ENCODE results near the gene PRB3. TPM values are rescaled to one million over a fixed set of nuclear protein-coding genes. Genes with fewer than 3 reads are reported as not detected.

The PRB3 gene
- total RNA-seq, 1 experiment from 2014 or later, result not detected

DNA sequence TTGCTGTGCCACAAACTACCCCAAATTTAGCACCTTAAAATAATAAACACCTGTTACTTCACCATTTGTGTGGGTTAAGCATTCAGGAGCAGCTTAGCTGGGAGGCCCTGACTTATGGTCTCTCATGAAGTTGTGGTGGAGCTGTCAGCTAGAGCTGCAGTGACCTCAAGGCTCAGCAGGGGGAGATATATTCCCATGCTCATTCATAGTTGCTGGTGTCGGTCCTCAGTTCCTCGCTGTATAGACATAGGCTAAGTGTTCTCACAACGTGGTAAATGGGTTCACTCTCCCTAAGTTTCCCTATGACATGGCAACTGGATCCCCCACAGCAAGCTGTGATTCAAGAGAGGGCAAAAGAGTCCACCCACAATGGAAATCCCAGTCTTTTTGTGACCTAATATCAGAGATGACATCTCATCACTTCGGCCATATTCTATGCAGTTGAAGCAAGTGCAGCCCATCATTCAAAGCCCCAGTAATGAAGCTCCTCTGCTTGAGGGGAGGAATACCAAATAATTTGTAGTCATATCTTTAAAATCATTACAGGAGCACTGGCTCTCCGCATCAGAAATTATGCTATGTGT lies 41.1 kb downstream of the PRB3 start:
- no peaks in the 10 kb centered on the region for H3K9me2 ChIP-seq (ENCODE audit: insufficient read depth)
- H4K20me1 ChIP-seq (ENCODE audit: insufficient read depth), result no peaks in the 10 kb centered on the region
- no peak overlapping the region for H3K4me2 ChIP-seq (ENCODE audit: low read length)
- peak; percentile 100 for ATAC-seq
- no peaks in the 10 kb centered on the region for H3K79me2 ChIP-seq (ENCODE audit: insufficient read depth, low read length)
- no peak overlapping the region for H3K27ac ChIP-seq (ENCODE audit: low read depth, low read length)
- BruUV-seq (replicated peaks), result no TSS peak
- H3K4me1 ChIP-seq (ENCODE audit: control insufficient read depth in 1 of 2, insufficient read depth in 2 of 2, low read length in 2 of 2), result no peaks in the 10 kb centered on the region
- no peak overlapping the region for H3K4me3 ChIP-seq (replicated peaks in 1 of 2; ENCODE audit: low read depth in 1 of 2, low read length in 2 of 2)
- intact Hi-C loops (cut with micrococcal nuclease), result loop anchor here (1.0 kb wide), 1 partner anchor 258 kb away; no protein-coding TSS in a partner anchor
- peaks cover 36% of the 10 kb centered on the region; the same call in 1 of the 2 replicates for H3K27me3 ChIP-seq (ENCODE audit: insufficient read depth, low read length)
- H3K36me3 ChIP-seq (ENCODE audit: control insufficient read depth in 1 of 2, insufficient read depth in 2 of 2, low read length in 2 of 2), result no peaks in the 10 kb centered on the region
- TF ChIP-seq POLR2AphosphoS5 (IDR thresholded peaks at IDR 0.05; ENCODE audit: low read depth, low read length) (no peak), RAD21 (IDR thresholded peaks at IDR 0.05; ENCODE audit: low read depth) (peak; percentile 82), CTCF (IDR thresholded peaks at IDR 0.05 in 2 of 3, conservative IDR thresholded peaks at IDR 0.05 in 1 of 3; ENCODE audit: borderline replicate concordance in 1 of 3, insufficient read depth in 1 of 3, low read depth in 2 of 3, low read length in 2 of 3) (peak; percentile 78 to 89 (median 83))
- peak; percentile 35 for DNase-seq (ENCODE audit: low read depth, low spot score)
- RAD21 ChIA-PET (ENCODE audit: low non-redundant PET in 1 of 2, low total read pairs in 2 of 2, uncharacterized antibody in 2 of 2, unreplicated experiment in 2 of 2), result interaction anchor here (1.0 to 1.6 kb wide), 3 partner anchors 259 to 457 kb away, joined by 3 to 6 read pairs (median 3); no protein-coding TSS in a partner anchor
- H3K9me3 ChIP-seq (ENCODE audit: control insufficient read depth in 1 of 2, insufficient read depth in 1 of 2, low read depth in 1 of 2, low read length in 2 of 2), result no peaks in the 10 kb centered on the region
- no peak overlapping the region for H3K9ac ChIP-seq (ENCODE audit: low read length)
- POLR2A ChIA-PET, result no interaction called here
- no peak overlapping the region for H2AFZ ChIP-seq (ENCODE audit: low read depth, low read length, poor library complexity, severe bottlenecking)
- CTCF ChIA-PET, result interaction anchor here (1.2 to 4.6 kb wide), 3 partner anchors 29 to 457 kb away, joined by 6 to 35 read pairs (median 17); no protein-coding TSS in a partner anchor

GRCh38 chr12:11227373-11227772 lies 42.1 kb downstream of the PRB3 start:
- Histone ChIP-seq H4K20me1 (ENCODE audit: insufficient read depth) (no peaks in the 10 kb centered on the region), H3K27ac (ENCODE audit: low read depth, low read length) (no peak overlapping the region), H3K4me3 (replicated peaks in 1 of 2; ENCODE audit: low read depth in 1 of 2, low read length in 2 of 2) (no peak overlapping the region), H3K4me2 (ENCODE audit: low read length) (no peak overlapping the region), H3K9me2 (ENCODE audit: insufficient read depth) (no peaks in the 10 kb centered on the region), H3K4me1 (ENCODE audit: control insufficient read depth in 1 of 2, insufficient read depth in 2 of 2, low read length in 2 of 2) (no peaks in the 10 kb centered on the region), H3K9ac (ENCODE audit: low read length) (no peak overlapping the region), H2AFZ (ENCODE audit: low read depth, low read length, poor library complexity, severe bottlenecking) (no peak overlapping the region), H3K9me3 (ENCODE audit: control insufficient read depth in 1 of 2, insufficient read depth in 1 of 2, low read depth in 1 of 2, low read length in 2 of 2) (no peaks in the 10 kb centered on the region), H3K79me2 (ENCODE audit: insufficient read depth, low read length) (no peaks in the 10 kb centered on the region), H3K27me3 (ENCODE audit: insufficient read depth, low read length) (peaks cover 28% of the 10 kb centered on the region; the same call in 1 of the 2 replicates), H3K36me3 (ENCODE audit: control insufficient read depth in 1 of 2, insufficient read depth in 2 of 2, low read length in 2 of 2) (no peaks in the 10 kb centered on the region)
- ChIA-PET CTCF (interaction anchor here (4.6 kb wide), 1 partner anchor 260 kb away, joined by 35 read pairs; no protein-coding TSS in a partner anchor), RAD21 (ENCODE audit: low non-redundant PET in 1 of 2, low total read pairs in 2 of 2, uncharacterized antibody in 2 of 2, unreplicated experiment in 2 of 2) (no interaction called here), POLR2A (no interaction called here)
- intact Hi-C loops (cut with micrococcal nuclease), result no loop called here
- no peak for ATAC-seq
- BruUV-seq (replicated peaks), result no TSS peak
- no peak for DNase-seq (ENCODE audit: low read depth, low spot score)
- TF ChIP-seq TCF7L2 (IDR thresholded peaks at IDR 0.05; ENCODE audit: borderline replicate concordance, extremely low read depth, insufficient read depth, insufficient read length) (no peak), EZH2phosphoT487 (IDR thresholded peaks at IDR 0.05; ENCODE audit: borderline replicate concordance) (no peak), ATF3 (IDR thresholded peaks at IDR 0.05) (no peak), CTCF (IDR thresholded peaks at IDR 0.05 in 2 of 3, conservative IDR thresholded peaks at IDR 0.05 in 1 of 3; ENCODE audit: borderline replicate concordance in 1 of 3, insufficient read depth in 1 of 3, low read depth in 2 of 3, low read length in 2 of 3) (no peak), EGR1 (IDR thresholded peaks at IDR 0.05; ENCODE audit: low read depth) (no peak), YY1 (IDR thresholded peaks at IDR 0.05; ENCODE audit: extremely low read depth, insufficient replicate concordance, low read depth, low read length) (no peak), SIN3A (IDR thresholded peaks at IDR 0.05; ENCODE audit: low read depth) (no peak), POLR2A (IDR thresholded peaks at IDR 0.05; ENCODE audit: borderline replicate concordance, extremely low read depth, insufficient read depth, insufficient read length) (no peak), ZNF274 (IDR thresholded peaks at IDR 0.05; ENCODE audit: low read depth, low read length) (no peak), SRF (IDR thresholded peaks at IDR 0.05; ENCODE audit: low read depth) (no peak), ZFX (IDR thresholded peaks at IDR 0.05) (no peak), CEBPB (IDR thresholded peaks at IDR 0.05; ENCODE audit: low read depth) (no peak), CBX3 (IDR thresholded peaks at IDR 0.05; ENCODE audit: low read depth) (no peak)
